Embryonic facial prominence (tissue), 1 donor: Measurements from ENCODE around the gene USP2.
"Not testable (repeated sequence)": the region's sequence is repeated elsewhere in the genome, so short reads cannot be mapped to it uniquely, and the experiment has no call there.

Source experiments
- DNase-seq: peaks from one replicate; pipeline ENCODE4 v3.0.0-alpha.2; 2016; ENCODE audit errors: extremely low spot score

The USP2 gene

DNA sequence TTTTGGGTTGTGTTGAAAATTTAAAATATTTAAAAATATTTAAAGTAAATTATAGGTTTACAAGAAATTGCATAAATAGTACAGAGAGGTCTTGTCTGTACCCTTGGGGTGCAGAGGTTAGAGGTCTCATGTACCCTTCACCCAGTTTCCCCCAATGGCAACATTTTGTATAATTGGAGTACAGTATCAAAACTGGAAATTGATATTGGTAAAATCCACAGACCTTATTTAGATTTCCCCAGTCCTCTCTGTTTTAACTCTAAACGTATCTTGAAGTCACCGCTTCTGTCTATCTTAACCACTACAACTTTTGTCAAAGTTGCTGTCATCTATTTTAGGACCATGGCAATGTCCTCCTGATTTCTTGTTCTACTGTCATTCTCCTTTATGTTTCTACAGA lies 30.6 kb upstream of the USP2 start:
- DNase-seq, result no peak

GRCh38 chr11:119410501-119410900 lies 29.0 kb upstream of the USP2 start:
- no peak for DNase-seq

GRCh38 chr11:119409731-119410130 lies 28.2 kb upstream of the USP2 start:
- DNase-seq, result no peak

DNA sequence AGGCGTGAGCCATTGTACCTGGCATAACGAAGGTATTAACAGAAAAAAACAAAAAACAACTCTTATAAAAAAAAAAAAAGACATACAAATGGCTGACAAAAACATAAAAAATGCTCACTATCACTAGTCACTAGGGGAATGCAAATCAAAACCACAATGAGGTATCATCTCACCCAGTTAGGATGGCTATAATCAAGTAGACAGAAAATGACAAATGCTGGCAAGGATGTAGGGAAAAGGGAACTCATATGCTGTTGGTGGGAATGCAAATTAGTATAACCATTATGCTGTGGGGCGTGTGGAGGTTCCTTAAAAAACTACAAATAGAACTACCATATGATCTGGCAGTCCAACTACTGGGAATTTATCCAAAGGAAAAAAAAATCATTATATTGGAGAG lies 24.5 kb upstream of the USP2 start:
- no peak for DNase-seq

DNA sequence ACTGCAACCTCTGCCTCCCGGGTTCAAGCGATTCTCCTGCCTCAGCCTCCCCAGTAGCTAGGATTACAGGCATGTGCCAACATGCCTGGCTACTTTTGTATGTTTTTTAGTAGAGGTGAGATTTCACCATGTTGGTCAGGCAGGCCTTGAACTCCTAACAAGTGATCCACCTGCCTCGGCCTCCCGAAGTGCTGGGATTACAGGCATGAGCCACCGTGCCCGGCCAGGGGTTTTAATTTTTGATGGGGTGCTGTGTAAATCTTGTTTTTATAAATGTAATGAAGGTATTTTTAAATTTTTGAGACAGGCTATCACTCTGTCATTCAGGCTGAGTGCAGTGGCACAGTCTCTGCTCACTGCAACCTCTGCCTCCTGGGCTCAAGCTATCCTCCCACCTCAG lies 24.0 kb upstream of the USP2 start:
- DNase-seq, result not testable (repeated sequence)

- DNase-seq, result no peak
Observed at GRCh38 chr11:119404872-119405271, 23.4 kb upstream of the USP2 start.

DNA sequence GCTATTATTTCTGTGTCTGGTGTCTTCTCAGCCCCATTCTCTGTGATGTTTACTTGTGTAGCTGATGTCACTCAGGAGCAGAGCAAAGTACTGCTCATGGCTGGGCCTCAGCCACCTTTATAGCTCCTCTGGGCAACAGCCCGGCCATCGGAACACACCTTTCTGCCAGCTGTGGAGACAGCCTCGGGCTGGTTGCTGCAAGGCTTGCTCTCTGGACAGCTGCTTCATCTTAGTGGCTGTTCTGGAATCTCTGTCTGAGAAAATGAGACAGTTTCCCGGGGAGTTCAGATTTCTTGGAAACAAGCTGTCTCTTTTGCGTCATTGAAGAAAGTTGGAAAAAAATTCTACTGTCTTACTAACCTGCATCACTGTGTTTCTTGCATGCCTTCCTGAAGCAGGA lies 21.5 kb upstream of the USP2 start:
- no peak for DNase-seq

DNA sequence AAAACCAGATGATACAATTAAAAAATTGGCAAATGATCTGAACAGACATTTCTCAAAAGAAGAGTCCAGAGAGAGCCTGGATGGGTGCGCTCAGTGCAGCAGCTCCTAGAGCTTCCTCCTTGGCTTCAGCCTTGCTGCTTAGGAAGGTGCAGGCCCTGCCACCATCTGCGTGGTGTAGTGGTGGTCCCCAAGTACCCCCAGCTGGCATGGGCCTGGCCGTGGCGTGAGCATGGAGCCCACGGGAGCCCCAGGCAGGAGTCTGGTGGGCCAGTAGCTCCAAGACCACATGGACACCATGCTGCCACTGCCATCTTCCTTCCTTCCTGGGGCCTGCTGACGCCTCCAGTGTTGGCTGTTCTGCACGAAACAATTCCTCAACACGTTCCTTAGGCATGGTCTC lies 21.0 kb upstream of the USP2 start:
- no peak for DNase-seq

- no peak for DNase-seq
Observed at GRCh38 chr11:119400860-119401259, 19.4 kb upstream of the USP2 start.

GRCh38 chr11:119397740-119398139 lies 16.2 kb upstream of the USP2 start:
- DNase-seq, result no peak

- no peak for DNase-seq
Observed at GRCh38 chr11:119396835-119397234, 15.3 kb upstream of the USP2 start.

DNA sequence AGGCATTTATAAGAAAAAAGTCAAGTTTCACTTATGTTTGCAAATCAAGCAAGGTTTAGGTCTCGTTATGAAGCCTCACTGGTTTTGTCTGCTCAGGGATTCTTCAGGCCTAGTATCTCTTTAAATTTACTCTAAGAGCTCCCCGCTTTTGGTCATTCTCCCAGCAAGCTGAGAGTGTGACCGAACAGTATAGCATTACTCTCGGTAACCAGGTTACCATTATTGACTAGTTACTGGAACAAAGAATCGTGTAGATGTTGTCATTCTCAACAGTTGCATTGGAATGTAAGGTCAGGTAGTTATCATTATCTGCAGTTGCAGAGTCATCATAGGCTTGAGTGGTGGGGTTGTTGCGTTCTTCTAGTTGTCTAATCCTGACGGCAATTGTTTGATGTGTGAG lies 9.8 kb upstream of the USP2 start:
- DNase-seq, result no peak

DNA sequence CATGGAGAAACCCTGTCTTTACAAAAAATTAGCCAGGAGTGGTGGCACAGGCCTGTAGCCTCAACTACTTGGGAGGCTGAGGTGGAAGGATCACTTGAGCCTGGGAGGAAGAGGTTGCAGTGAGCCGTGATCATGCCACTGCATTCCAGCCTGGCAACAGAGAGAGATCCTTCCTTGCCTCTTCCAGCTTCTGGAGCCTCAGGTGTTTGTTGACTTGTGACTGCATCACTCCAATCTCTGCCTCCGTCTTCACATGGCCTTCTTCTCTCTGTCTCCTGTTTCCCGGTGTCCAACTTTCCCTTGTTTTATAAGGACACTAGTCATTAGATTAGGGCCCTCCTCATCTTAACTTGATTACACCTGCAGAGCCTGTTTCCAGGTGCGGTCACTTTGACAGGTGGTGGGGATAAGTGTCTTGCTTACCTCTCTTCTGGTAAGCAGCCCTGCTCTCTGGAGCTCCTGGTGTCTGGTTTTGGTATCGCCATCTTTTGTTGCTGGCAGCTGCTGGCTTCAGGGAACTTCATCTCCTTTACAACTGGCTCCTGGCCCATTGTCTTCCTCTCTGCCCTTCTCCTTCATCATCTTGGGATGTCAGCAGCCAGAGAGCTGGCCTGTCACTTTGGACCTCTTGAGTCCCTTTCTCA lies 8.2 kb upstream of the USP2 start:
- no peak for DNase-seq

GRCh38 chr11:119388103-119388502 lies 6.6 kb upstream of the USP2 start:
- no peak for DNase-seq

GRCh38 chr11:119384332-119384731 lies 2.8 kb upstream of the USP2 start:
- DNase-seq, result no peak

DNA sequence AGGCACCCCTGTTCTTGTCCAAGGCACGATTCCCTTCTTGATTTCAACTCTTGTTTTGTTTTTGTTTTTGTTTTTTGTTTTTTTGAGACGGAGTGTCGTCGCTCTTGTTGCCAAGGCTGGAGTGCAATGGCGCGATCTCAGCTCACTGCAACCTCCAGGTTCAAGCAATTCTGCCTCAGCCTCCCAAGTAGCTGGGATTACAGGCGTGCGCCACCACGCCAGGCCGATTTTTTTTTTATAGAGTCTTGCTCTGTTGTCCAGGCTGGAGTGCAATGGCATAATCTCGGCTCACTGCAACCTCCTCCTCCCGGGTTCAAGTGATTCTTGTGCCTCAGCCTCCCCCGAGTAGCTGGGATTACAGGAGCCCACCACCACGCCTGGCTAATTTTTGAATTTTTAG lies 1.0 kb upstream of the USP2 start:
- DNase-seq, result not testable (repeated sequence)

DNA sequence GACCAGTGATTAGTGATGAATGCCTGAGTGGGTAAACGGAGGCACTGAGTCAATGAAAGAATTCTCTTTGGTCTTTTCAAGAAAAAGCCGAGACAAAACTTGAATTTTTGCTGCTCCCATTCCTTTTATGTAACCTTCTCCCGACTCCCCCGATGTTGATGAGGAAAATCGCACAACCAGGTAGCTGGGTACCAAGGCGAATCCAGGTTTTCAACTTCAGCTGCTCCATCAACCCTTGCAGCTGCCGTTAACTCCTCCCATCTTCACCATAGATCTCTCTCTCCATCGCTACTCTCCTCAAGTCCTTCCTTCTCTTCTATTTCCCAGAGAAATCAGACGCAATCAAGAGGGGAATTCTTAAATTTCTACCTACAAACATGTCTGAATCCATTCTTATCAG lies 611 bp upstream of the USP2 start:
- DNase-seq, result no peak

GRCh38 chr11:119380827-119381180 lies 686 bp downstream of the USP2 start:
- no peak for DNase-seq

DNA sequence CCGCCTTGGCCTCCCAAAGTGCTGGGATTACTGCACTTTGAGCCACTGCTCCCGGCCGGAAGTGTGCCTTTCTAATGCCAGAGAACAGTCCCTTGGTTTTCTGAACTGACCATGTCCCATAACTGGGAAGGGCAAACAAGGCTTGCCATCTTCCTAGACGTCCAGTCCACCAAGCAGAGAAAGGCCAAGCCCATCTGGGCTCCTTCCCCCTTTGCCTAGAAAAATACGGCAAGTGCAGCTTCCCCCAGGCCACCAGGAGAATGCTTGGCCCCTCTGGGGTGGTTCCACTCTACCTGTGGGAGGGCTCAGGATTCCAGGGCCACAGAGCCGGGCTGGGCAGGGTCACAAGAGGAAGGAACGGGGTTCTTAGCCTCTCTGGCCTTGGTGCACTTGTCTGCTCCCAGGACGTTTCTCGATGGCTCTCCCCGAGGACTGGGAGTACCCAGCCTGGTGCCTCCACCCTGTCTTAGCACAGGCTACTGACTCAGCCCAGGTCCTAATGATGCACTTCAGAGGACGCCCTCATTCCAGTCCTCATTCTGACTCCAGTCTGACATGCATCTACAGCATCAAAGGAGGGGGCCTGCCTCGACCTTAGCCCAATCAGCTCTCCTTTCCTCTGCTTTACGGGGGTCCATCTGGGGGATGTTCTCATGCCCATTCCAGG lies 1.2 kb downstream of the USP2 start:
- no peak for DNase-seq

DNA sequence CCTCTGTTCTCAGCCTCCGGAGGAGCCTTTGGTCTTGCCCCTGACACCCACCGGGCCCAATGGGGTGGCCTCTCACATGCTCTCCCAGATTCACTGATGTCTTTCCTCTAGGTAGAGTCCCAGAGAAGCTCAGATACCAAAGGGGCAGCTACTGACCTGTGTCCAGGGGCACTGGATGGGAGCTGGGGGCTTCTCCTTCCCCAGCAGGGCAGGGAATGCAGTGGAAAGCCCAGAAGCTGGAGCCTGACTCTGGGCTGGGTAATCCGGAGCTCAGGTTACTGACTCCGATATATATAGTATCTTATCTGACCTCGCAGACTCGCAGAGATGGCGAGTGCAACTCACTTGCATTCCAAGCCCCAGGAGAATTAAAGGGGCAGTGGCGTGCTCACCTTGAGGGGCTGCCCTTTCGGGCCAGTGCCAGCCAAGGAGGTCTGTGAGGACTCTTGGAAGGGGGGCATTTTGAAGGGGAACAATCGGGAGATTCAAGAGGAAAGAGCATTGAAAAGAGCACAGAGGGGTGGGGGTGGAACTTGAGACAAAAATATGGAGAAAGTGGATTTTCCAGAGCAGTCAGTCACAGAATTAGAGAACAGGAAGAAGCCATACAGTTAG lies 2.5 kb downstream of the USP2 start:
- DNase-seq, result no peak

GRCh38 chr11:119377961-119378667 lies 3.4 kb downstream of the USP2 start:
- no peak for DNase-seq

DNA sequence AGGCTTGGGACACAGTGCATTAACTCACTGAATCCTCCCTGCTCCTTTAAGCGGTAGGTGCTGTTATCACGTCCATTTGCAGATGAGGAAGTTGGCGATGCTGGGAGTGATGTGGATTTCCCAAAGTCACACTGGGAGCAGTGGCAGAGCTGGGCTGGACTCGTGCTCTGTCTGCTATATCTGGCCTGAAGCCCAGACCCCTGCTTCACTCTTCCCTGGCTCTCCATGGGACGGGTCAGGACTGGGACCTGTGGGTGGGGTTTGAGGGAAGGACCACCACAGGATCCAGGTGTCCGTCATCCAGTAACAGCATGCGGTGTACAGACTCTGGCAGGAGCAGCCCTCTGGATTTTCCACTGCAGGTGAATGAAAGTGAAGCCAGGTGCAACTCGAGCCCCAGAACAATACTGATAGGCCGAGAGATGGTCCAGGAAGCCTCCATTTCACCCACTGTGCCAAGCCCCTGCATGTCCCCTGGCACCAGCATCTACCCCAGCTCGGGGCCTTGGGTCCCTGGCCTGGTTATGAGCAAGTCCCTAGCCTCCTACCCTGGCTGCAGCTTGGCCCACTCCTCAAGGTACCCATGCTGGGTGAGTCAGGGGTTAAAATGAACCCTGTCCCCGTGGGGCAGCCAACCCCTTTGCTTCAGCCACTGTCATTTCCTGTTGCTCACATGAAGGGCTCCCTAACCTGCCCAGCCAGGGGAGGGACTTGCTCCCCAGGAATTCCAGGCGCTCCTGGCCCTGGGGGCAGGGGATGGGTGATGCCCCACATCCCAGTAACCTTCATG lies 4.2 kb downstream of the USP2 start:
- no peak for DNase-seq
